Activated CD8-positive, alpha-beta memory T cell treated with anti-CD3 and anti-CD28 coated beads, Interleukin-2, amount 10 ng/mL, durations not matched to agents 7 days and 5 days (primary cell): ENCODE measurements around the gene PLPPR5. TPM values are rescaled to one million over a fixed set of nuclear protein-coding genes. Genes with fewer than 3 reads are reported as not detected.
"Not testable (repeated sequence)": the region's sequence is repeated elsewhere in the genome, so short reads cannot be mapped to it uniquely, and the experiment has no call there.

Experiments
- ATAC-seq: fragments of 150-1000 bp; cut with Tn5 transposase; one replicate; pipeline ENCODE4 v1.10.0; 2021; ENCODE audit warnings: moderate library complexity
- CTCF ChIA-PET: fragments of 350-600 bp; sonication (Branson Sonifier 250); formaldehyde crosslinking; loops from one replicate; lab custom pipeline; 2021; ENCODE audit warnings: antibody characterized with exemption; lab: Charles Lee
- DNase-seq: peaks from one replicate; pipeline ENCODE4 v3.0.0-alpha.2; 2020
- H3K27ac Mint-ChIP-seq: one replicate; pipeline ENCODE4 v1.8.0; 2021; ENCODE audit warnings: mild to moderate bottlenecking, mixed read lengths
- H3K27me3 Mint-ChIP-seq: one replicate; pipeline ENCODE4 v1.8.0; 2021; ENCODE audit warnings: mixed read lengths
- H3K36me3 Mint-ChIP-seq: one replicate; pipeline ENCODE4 v1.8.0; 2021; ENCODE audit warnings: mild to moderate bottlenecking, mixed read lengths
- H3K4me1 Mint-ChIP-seq: one replicate; pipeline ENCODE4 v1.8.0; 2021; ENCODE audit warnings: mixed read lengths
- H3K4me3 Mint-ChIP-seq: one replicate; pipeline ENCODE4 v1.8.0; 2021; ENCODE audit warnings: mild to moderate bottlenecking, moderate library complexity, mixed read lengths
- H3K9me3 Mint-ChIP-seq: one replicate; pipeline ENCODE4 v1.8.0; 2022; ENCODE audit warnings: low read depth, mixed read lengths
- total RNA-seq, 2 experiments: library from RNA; stranded (reverse); gene quantifications; one replicate each; pipeline ENCODE4 v1.2.3, GENCODE V29; 2021

The PLPPR5 gene
- total RNA-seq, 2 experiments from 2014 or later, result not detected

GRCh38 chr1:98896711-98897445 is 107.8 kb downstream of the PLPPR5 start:
- CTCF ChIA-PET, result interaction anchor here (1.2 kb wide), 1 partner anchor 10 kb away, joined by 3 read pairs; no protein-coding TSS in a partner anchor

DNA sequence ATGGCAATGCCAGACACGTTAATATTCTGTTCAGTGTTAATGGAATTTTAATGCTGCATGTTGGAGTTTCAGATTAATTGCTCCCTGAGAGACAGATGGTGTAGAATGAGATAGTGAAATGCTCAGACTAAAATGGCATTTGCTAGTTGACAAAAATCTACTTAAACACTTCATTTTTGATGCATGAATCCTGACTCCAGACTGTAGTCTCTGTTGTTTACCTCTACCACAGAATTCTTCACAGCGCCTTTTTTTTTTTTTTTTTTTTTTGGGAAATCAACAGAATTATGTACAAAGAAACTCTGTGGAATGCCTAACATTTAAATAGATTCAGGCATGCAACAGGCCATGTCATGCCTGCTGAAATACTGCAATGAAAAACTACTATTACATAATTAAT is 111.3 kb downstream of the PLPPR5 start:
- H3K27me3 Mint-ChIP-seq, result no peaks in the 10 kb centered on the region
- H3K4me1 Mint-ChIP-seq, result no peaks in the 10 kb centered on the region
- CTCF ChIA-PET, result no interaction called here
- ATAC-seq, result no peak
- H3K27ac Mint-ChIP-seq, result no peak overlapping the region
- H3K9me3 Mint-ChIP-seq, result no peaks in the 10 kb centered on the region
- H3K36me3 Mint-ChIP-seq, result peaks cover 2% of the 10 kb centered on the region
- no peak for DNase-seq
- no peak overlapping the region for H3K4me3 Mint-ChIP-seq

More at GRCh38 chr1:98896711-98897445, 107.8 kb downstream of the PLPPR5 start:
- H3K36me3 Mint-ChIP-seq, result peaks cover 2% of the 10 kb centered on the region
- no peak for DNase-seq
- no peak overlapping the region for H3K27ac Mint-ChIP-seq
- no peak overlapping the region for H3K4me3 Mint-ChIP-seq
- H3K4me1 Mint-ChIP-seq, result no peaks in the 10 kb centered on the region
- peaks cover 3% of the 10 kb centered on the region for H3K9me3 Mint-ChIP-seq
- no peak for ATAC-seq
- H3K27me3 Mint-ChIP-seq, result no peaks in the 10 kb centered on the region

GRCh38 chr1:98888869-98889268 is 115.8 kb downstream of the PLPPR5 start:
- Mint-ChIP-seq H3K36me3 (no peaks in the 10 kb centered on the region), H3K27me3 (no peaks in the 10 kb centered on the region), H3K4me1 (no peaks in the 10 kb centered on the region), H3K4me3 (no peak overlapping the region), H3K9me3 (no peaks in the 10 kb centered on the region), H3K27ac (no peak overlapping the region)
- CTCF ChIA-PET, result no interaction called here
- DNase-seq (no peak), ATAC-seq (no peak)

DNA sequence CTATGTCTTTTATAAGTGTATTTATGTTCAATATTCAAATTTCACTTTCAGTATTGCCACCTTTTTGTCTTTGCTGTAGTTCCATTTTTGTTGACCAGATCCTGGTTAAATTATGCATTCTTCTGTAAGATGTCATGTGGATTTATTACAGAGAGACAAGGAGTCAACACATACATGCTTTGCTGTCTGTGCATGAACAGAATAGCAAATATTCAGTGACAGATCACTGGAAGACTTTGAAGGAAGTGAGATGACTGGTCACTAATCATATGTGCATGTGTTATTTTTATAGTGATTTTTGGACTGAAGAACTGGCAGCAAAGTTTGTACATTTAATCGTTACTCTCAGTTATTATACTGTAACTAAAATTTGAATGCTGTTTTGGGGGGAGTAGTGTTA is 117.2 kb downstream of the PLPPR5 start:
- no peak for DNase-seq
- H3K4me1 Mint-ChIP-seq, result no peaks in the 10 kb centered on the region
- CTCF ChIA-PET, result interaction anchor here (1.0 kb wide), 1 partner anchor 9 kb away, joined by 3 read pairs; no protein-coding TSS in a partner anchor
- no peaks in the 10 kb centered on the region for H3K36me3 Mint-ChIP-seq
- no peak overlapping the region for H3K4me3 Mint-ChIP-seq
- no peak overlapping the region for H3K27ac Mint-ChIP-seq
- no peaks in the 10 kb centered on the region for H3K9me3 Mint-ChIP-seq
- H3K27me3 Mint-ChIP-seq, result no peaks in the 10 kb centered on the region
- ATAC-seq, result no peak

- H3K9me3 Mint-ChIP-seq, result peaks cover 8% of the 10 kb centered on the region
- H3K4me3 Mint-ChIP-seq, result no peak overlapping the region
- ATAC-seq (no peak), DNase-seq (no peak)
- CTCF ChIA-PET, result no interaction called here
- H3K27ac Mint-ChIP-seq, result no peak overlapping the region
- no peaks in the 10 kb centered on the region for H3K4me1 Mint-ChIP-seq
- no peaks in the 10 kb centered on the region for H3K27me3 Mint-ChIP-seq
- H3K36me3 Mint-ChIP-seq, result no peaks in the 10 kb centered on the region
Measured at GRCh38 chr1:98884864-98885263, 119.8 kb downstream of the PLPPR5 start.

DNA sequence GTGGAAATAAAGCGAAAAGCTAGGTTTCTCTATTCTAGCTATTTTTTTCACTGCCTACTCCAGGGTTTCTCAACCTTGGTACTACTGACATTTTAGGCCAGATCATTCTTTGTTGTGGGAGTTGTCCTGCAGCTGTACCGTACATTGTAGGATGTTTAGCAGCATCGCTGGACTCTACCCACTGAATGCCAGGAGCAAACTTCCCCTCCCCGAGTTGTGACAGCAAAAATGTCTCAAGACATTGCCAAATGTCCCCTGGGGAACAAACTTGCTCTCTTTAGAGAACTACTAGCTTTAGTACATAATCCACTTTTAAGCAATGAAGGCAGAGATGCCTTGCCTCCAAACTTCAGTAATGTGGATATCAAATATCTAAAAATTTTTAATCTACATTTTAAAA is 122.8 kb downstream of the PLPPR5 start:
- ATAC-seq (no peak), DNase-seq (no peak)
- no peak overlapping the region for H3K4me3 Mint-ChIP-seq
- no peaks in the 10 kb centered on the region for H3K36me3 Mint-ChIP-seq
- H3K27ac Mint-ChIP-seq, result no peak overlapping the region
- no peaks in the 10 kb centered on the region for H3K27me3 Mint-ChIP-seq
- CTCF ChIA-PET, result no interaction called here
- H3K9me3 Mint-ChIP-seq, result peaks cover 8% of the 10 kb centered on the region
- H3K4me1 Mint-ChIP-seq, result no peaks in the 10 kb centered on the region

DNA sequence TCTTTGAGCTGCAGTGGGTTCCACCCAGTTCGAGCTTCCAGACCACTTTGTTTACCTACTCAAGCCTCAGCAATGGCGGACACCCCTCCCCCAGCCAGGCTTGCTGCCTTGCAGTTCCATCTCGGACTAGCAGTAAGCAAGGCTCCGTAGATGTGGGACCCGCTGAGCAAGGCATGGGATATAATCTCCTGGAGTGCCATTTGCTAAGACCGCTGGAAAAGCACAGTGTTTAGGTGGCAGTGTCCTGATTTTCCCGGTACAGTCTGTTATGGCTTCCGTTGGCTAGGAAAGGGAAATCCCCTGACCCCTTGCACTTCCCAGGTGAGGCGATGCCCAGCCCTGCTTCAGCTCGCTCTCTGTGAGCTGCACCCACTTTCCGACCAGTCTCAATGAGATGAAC is 123.4 kb downstream of the PLPPR5 start:
- H3K27ac Mint-ChIP-seq, ATAC-seq, H3K9me3 Mint-ChIP-seq, H3K36me3 Mint-ChIP-seq, H3K4me1 Mint-ChIP-seq, CTCF ChIA-PET, H3K27me3 Mint-ChIP-seq, H3K4me3 Mint-ChIP-seq, DNase-seq: not testable (repeated sequence)

GRCh38 chr1:98874828-98875227 is 129.8 kb downstream of the PLPPR5 start:
- Mint-ChIP-seq H3K9me3 (peaks cover 3% of the 10 kb centered on the region), H3K36me3 (peaks cover 13% of the 10 kb centered on the region), H3K27me3 (no peaks in the 10 kb centered on the region), H3K4me3 (no peak overlapping the region), H3K27ac (no peak overlapping the region), H3K4me1 (peaks cover 16% of the 10 kb centered on the region)
- CTCF ChIA-PET, result no interaction called here
- DNase-seq (no peak), ATAC-seq (no peak)

DNA sequence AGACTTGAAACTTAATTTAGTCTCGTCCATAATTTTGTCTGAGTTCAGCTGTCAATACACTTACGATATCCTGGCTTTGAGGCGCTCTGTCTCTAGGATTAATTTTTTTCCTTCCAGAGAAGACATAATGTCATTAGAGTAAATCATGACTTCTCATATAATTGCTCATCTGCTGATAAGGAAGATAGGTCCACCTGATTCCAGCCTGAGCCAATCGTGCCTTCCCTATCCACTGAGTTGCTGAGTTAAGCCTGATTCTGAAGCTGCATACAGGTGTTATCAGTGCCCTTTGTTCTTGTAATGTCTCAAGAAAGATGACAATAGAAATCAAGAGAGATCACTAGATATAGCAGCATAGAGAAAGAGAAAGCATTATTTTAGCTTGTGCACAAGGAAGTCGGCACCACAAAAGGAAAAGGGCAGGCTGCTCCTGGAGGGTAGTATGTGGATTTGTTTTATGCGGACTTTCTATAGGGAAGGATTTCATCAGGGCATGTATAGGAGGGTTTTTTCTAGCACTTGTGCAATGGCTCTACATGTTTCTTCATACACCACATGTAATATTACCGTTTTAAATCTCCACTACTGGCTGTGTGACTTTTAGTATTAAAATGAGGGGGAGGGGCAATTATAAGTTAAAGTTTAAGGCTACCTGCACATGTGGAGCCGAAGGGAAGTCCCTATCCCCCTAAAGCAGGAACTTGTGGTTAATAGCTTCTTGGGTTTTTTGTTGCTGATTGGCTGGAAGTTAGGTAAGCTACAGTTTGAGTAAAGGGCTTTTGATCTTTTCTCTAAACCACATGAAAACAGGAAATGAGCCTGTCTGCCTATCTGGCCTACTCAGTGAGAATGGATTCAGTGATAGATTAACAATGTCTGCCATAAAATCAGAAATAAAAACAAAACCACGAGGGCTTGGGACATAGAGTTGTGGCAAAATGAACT is 133.4 kb downstream of the PLPPR5 start:
- H3K36me3 Mint-ChIP-seq, result peaks cover 21% of the 10 kb centered on the region
- H3K27me3 Mint-ChIP-seq, result no peaks in the 10 kb centered on the region
- peak overlapping the region; percentile 46 for H3K4me3 Mint-ChIP-seq
- ATAC-seq (peak; percentile 90), DNase-seq (peak; percentile 44)
- H3K4me1 Mint-ChIP-seq, result peaks cover 16% of the 10 kb centered on the region
- H3K27ac Mint-ChIP-seq, result peak overlapping the region; percentile 87
- peaks cover 12% of the 10 kb centered on the region for H3K9me3 Mint-ChIP-seq
- CTCF ChIA-PET, result interaction anchor here (1.0 kb wide), 1 partner anchor 27 kb away, joined by 3 read pairs; no protein-coding TSS in a partner anchor

- H3K4me1 Mint-ChIP-seq, result peaks cover 3% of the 10 kb centered on the region
- H3K36me3 Mint-ChIP-seq, result peaks cover 9% of the 10 kb centered on the region
- H3K4me3 Mint-ChIP-seq, result no peak overlapping the region
- H3K27ac Mint-ChIP-seq, result no peak overlapping the region
- peaks cover 9% of the 10 kb centered on the region for H3K9me3 Mint-ChIP-seq
- CTCF ChIA-PET, result no interaction called here
- H3K27me3 Mint-ChIP-seq, result no peaks in the 10 kb centered on the region
- DNase-seq (no peak), ATAC-seq (no peak)
Measured at GRCh38 chr1:98865796-98866195, 138.9 kb downstream of the PLPPR5 start.

DNA sequence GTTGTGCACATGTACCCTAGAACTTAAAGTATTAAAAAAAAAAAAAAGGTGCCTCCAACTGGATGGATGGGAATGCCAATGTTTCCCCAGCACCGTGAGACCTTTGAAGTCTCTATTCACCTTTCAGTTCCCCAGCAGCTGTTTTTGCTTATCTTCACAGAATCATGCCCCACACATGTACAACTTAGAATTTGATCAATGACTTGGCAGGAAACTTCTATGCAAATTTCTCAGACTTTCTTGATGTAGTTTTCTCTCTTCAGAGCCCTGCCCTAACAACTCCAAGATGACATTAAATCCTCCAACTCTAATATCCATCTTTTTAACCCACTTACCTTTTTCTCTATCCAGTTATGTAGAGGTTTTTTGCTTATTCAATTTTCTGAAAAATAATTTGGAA is 144.3 kb downstream of the PLPPR5 start:
- no peak for ATAC-seq
- no peaks in the 10 kb centered on the region for H3K36me3 Mint-ChIP-seq
- no peaks in the 10 kb centered on the region for H3K4me1 Mint-ChIP-seq
- H3K27me3 Mint-ChIP-seq, result no peaks in the 10 kb centered on the region
- CTCF ChIA-PET, result no interaction called here
- DNase-seq, result no peak
- no peak overlapping the region for H3K27ac Mint-ChIP-seq
- no peak overlapping the region for H3K4me3 Mint-ChIP-seq
- no peaks in the 10 kb centered on the region for H3K9me3 Mint-ChIP-seq

DNA sequence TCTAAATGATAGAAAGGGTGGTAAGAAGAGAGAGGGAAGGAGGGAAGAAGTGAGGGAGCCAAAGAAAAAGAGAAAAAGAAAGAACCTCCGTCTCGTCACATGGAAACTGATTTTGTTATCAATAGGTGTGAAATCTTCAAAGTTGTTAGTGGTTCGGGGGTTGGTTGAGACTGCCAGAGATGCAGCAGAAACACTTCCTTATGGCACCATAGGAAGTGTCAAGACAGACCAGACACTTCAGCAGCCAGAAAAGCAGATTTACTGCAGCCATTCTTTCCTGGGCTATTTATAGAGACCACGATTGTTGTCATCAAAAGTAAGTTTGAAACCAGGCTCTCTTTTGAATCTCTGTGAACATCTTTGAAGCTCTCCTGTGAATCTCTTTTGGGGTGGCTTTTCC is 150.5 kb downstream of the PLPPR5 start:
- DNase-seq (no peak), ATAC-seq (peak; percentile 33)
- Mint-ChIP-seq H3K27me3 (no peaks in the 10 kb centered on the region), H3K4me3 (no peak overlapping the region), H3K9me3 (no peaks in the 10 kb centered on the region), H3K27ac (no peak overlapping the region), H3K36me3 (no peaks in the 10 kb centered on the region), H3K4me1 (peaks cover 3% of the 10 kb centered on the region)
- CTCF ChIA-PET, result no interaction called here

- Mint-ChIP-seq H3K36me3 (no peaks in the 10 kb centered on the region), H3K9me3 (no peaks in the 10 kb centered on the region), H3K27ac (no peak overlapping the region), H3K27me3 (no peaks in the 10 kb centered on the region), H3K4me1 (peaks cover 3% of the 10 kb centered on the region), H3K4me3 (no peak overlapping the region)
- ATAC-seq (no peak), DNase-seq (no peak)
- CTCF ChIA-PET, result no interaction called here
Measured at GRCh38 chr1:98849969-98850636, 154.6 kb downstream of the PLPPR5 start.
